NCI-H2196 (cell line): ENCODE measurements around the gene CCDC30.
"Not testable (repeated sequence)": the region's sequence is repeated elsewhere in the genome, so short reads cannot be mapped to it uniquely, and the experiment has no call there.

Experiments
- DNase-seq: peaks from one replicate; lab custom pipeline; 2025; ENCODE audit not compliant: unreplicated experiment; lab: John Stamatoyannopoulos, UW

Gene CCDC30

GRCh38 chr1:42523171-42523570 is 60.1 kb downstream of the CCDC30 start:
- DNase-seq: no peak

- no peak for DNase-seq
Measured at GRCh38 chr1:42524330-42524729, 61.2 kb downstream of the CCDC30 start.

- DNase-seq: no peak
Measured at GRCh38 chr1:42529724-42530181, 66.7 kb downstream of the CCDC30 start.

GRCh38 chr1:42531043-42531442 is 68.0 kb downstream of the CCDC30 start:
- no peak for DNase-seq

GRCh38 chr1:42533101-42533863 is 70.2 kb downstream of the CCDC30 start:
- no peak for DNase-seq

- DNase-seq: no peak
Measured at GRCh38 chr1:42541104-42541503, 78.0 kb downstream of the CCDC30 start.

GRCh38 chr1:42551180-42551579 is 88.1 kb downstream of the CCDC30 start:
- DNase-seq: no peak

GRCh38 chr1:42551590-42551989 is 88.5 kb downstream of the CCDC30 start:
- no peak for DNase-seq

- DNase-seq: no peak
Measured at GRCh38 chr1:42552636-42553035, 89.5 kb downstream of the CCDC30 start.

GRCh38 chr1:42557230-42557851 is 94.3 kb downstream of the CCDC30 start:
- DNase-seq: no peak

- DNase-seq: no peak
Measured at GRCh38 chr1:42567038-42567437, 104.0 kb downstream of the CCDC30 start.

- no peak for DNase-seq
Measured at GRCh38 chr1:42576935-42577334, 113.8 kb downstream of the CCDC30 start.

GRCh38 chr1:42586016-42586415 is 122.9 kb downstream of the CCDC30 start:
- no peak for DNase-seq

- DNase-seq: no peak
Measured at GRCh38 chr1:42587753-42588152, 124.7 kb downstream of the CCDC30 start.

GRCh38 chr1:42592811-42593210 is 129.7 kb downstream of the CCDC30 start:
- no peak for DNase-seq

- no peak for DNase-seq
Measured at GRCh38 chr1:42593486-42594100, 130.5 kb downstream of the CCDC30 start.

GRCh38 chr1:42601472-42601871 is 138.4 kb downstream of the CCDC30 start:
- DNase-seq: no peak

GRCh38 chr1:42613803-42614131 is 150.7 kb downstream of the CCDC30 start:
- DNase-seq: no peak

- no peak for DNase-seq
Measured at GRCh38 chr1:42618866-42619265, 155.8 kb downstream of the CCDC30 start.

GRCh38 chr1:42620307-42620706 is 157.2 kb downstream of the CCDC30 start:
- no peak for DNase-seq

GRCh38 chr1:42621180-42621579 is 158.1 kb downstream of the CCDC30 start:
- not testable (repeated sequence) for DNase-seq

- DNase-seq: not testable (repeated sequence)
Measured at GRCh38 chr1:42627205-42627604, 164.1 kb downstream of the CCDC30 start.
